ENCODE results near the gene IFNA14.

IFNA14 gene

DNA sequence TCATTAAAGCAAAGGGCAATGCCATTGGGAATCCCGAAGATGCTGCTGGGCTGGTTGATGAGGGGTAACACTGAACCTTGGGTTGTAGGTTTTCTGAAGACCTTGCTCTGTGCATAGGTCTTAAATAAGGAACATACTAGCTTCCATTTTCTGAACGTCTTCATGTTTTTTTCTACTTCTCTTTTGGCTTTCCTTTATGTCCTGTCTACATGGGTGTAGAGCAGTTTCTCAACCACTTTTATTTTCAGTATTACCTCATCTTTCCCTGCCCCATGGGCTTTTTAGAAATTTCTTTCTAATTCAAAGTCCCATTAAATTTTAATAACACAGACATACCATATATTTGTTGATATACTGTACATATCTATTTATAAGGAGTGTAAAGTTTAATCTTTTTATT is at the start of gene IFNA14:
IFNA14 (minus strand) TSS at position 95 of the 400 bp plus-strand sequence; CDS start at position 25, 70 bp downstream.
- Histone ChIP-seq H3K4me3 (ENCODE audit: low read length in 2 of 2) (no peak within 1 kb of the TSS), H3K36me3 (ENCODE audit: control insufficient read depth in 2 of 2, insufficient read depth in 2 of 2, low read length in 2 of 2) (no peaks in the 10 kb centered on the region), H3K9me3 (ENCODE audit: control insufficient read depth in 2 of 2, low read length in 2 of 2) (no peaks in the 10 kb centered on the region), H3K27ac (ENCODE audit: low read length) (no peak within 1 kb of the TSS), H3K9ac (ENCODE audit: low read length in 2 of 2) (no peak within 1 kb of the TSS), H3K4me1 (ENCODE audit: control insufficient read depth, insufficient read depth, low read length) (no peaks in the 10 kb centered on the region), H3K27me3 (ENCODE audit: control insufficient read depth in 1 of 2, insufficient read depth in 2 of 2, low read length in 2 of 2) (no peaks in the 10 kb centered on the region)

DNA sequence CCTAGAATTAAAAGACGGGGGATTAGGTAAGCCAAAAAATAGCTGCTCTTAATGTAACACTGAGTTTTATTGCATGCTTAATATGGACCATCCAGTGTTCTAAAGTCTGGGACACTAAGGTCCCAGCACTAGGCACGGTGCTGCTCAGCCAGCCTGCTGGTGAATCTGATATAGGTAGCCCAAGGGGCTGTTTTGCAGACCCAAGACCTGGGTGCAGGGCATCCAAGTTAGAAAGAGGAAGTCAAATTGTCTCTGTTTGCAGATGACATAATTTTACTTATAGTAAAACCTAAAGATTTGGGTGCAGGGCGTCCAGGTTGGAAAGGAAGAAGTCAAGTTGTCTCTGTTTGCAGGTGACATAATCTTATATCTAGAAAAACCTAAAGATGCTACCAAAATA is 47.5 kb upstream of the IFNA14 start:
- Histone ChIP-seq H3K27me3 (ENCODE audit: control insufficient read depth in 1 of 2, insufficient read depth in 2 of 2, low read length in 2 of 2) (no peaks in the 10 kb centered on the region), H3K9me3 (ENCODE audit: control insufficient read depth in 2 of 2, low read length in 2 of 2) (no peaks in the 10 kb centered on the region), H3K4me3 (ENCODE audit: low read length in 2 of 2) (no peak overlapping the region), H3K27ac (ENCODE audit: low read length) (no peak overlapping the region), H3K36me3 (ENCODE audit: control insufficient read depth in 2 of 2, insufficient read depth in 2 of 2, low read length in 2 of 2) (no peaks in the 10 kb centered on the region), H3K9ac (ENCODE audit: low read length in 2 of 2) (no peak overlapping the region), H3K4me1 (ENCODE audit: control insufficient read depth, insufficient read depth, low read length) (no peaks in the 10 kb centered on the region)

DNA sequence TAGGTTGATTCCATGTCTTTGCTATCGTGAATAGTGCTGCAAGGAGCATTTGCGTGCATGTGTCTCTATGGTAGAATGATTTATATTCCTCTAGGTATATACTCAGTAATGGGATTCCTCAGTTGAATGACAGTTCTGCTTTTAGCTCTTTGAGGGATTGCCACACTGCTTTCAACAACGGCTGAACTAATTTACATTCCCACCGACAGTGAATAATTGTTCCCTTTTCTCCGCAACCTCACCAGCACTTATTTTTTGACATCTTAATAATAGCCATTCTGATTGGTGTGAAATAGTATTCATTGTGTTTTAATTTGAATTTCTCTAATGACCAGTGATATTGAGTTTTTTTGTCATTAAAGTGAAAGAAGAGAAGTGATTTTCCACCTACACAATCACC is 46.9 kb upstream of the IFNA14 start:
- Histone ChIP-seq H3K27ac (ENCODE audit: low read length) (no peak overlapping the region), H3K36me3 (ENCODE audit: control insufficient read depth in 2 of 2, insufficient read depth in 2 of 2, low read length in 2 of 2) (no peaks in the 10 kb centered on the region), H3K27me3 (ENCODE audit: control insufficient read depth in 1 of 2, insufficient read depth in 2 of 2, low read length in 2 of 2) (no peaks in the 10 kb centered on the region), H3K9ac (ENCODE audit: low read length in 2 of 2) (no peak overlapping the region), H3K4me1 (ENCODE audit: control insufficient read depth, insufficient read depth, low read length) (no peaks in the 10 kb centered on the region), H3K9me3 (ENCODE audit: control insufficient read depth in 2 of 2, low read length in 2 of 2) (no peaks in the 10 kb centered on the region), H3K4me3 (ENCODE audit: low read length in 2 of 2) (no peak overlapping the region)

DNA sequence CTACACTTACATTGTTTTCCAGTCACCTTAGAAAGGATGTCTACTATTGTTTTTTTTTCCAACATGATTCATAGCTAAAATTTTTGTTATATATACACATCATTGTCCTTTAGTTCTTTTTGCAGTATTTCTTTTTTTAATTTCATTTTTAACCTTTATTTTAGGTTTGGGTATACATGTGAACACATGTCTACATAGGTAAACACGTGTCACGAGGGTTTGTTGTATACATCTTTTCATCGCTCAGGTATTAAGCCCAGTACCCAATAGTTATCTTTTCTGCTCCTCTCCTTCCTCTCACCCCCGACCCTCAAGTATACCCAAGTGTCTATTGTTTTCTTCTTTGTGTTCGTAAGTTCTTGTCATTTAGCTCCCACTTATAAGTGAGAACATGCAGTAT is 46.3 kb upstream of the IFNA14 start:
- H3K4me3 ChIP-seq (ENCODE audit: low read length in 2 of 2) = no peak overlapping the region

DNA sequence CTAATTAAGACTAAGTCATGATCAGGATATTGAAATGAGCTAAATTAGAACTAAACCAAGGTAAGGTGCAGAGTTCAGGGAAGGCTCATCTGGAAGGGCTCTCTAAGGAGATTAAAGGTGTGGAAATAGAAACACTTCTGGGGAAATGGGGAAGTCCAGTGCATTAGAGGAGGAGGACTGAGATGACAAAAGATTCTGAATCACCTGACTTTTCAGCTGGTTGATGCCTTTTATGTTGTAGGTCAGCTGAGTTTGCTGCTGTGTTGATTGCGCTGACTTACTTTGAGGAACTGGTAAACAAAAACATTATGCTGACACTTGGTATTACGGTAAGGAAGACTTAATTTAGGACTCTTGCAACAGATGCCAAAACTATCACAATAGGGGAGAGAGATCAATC is 41.5 kb upstream of the IFNA14 start:
- no peaks in the 10 kb centered on the region for H3K4me1 ChIP-seq (ENCODE audit: control insufficient read depth, insufficient read depth, low read length)
- H3K9ac ChIP-seq (ENCODE audit: low read length in 2 of 2) = no peak overlapping the region
- no peaks in the 10 kb centered on the region for H3K36me3 ChIP-seq (ENCODE audit: control insufficient read depth in 2 of 2, insufficient read depth in 2 of 2, low read length in 2 of 2)
- H3K27me3 ChIP-seq (ENCODE audit: control insufficient read depth in 1 of 2, insufficient read depth in 2 of 2, low read length in 2 of 2) = no peaks in the 10 kb centered on the region
- no peak overlapping the region for H3K4me3 ChIP-seq (ENCODE audit: low read length in 2 of 2)
- H3K9me3 ChIP-seq (ENCODE audit: control insufficient read depth in 2 of 2, low read length in 2 of 2) = peaks cover 0 to 3% of the 10 kb centered on the region in 2 donors
- no peak overlapping the region for H3K27ac ChIP-seq (ENCODE audit: low read length)

More for the DNA sequence above, 46.3 kb upstream of the IFNA14 start:
- no peaks in the 10 kb centered on the region for H3K4me1 ChIP-seq (ENCODE audit: control insufficient read depth, insufficient read depth, low read length)
- no peak overlapping the region for H3K9ac ChIP-seq (ENCODE audit: low read length in 2 of 2)
- no peak overlapping the region for H3K27ac ChIP-seq (ENCODE audit: low read length)
- H3K36me3 ChIP-seq (ENCODE audit: control insufficient read depth in 2 of 2, insufficient read depth in 2 of 2, low read length in 2 of 2) = no peaks in the 10 kb centered on the region
- H3K27me3 ChIP-seq (ENCODE audit: control insufficient read depth in 1 of 2, insufficient read depth in 2 of 2, low read length in 2 of 2) = no peaks in the 10 kb centered on the region
- no peaks in the 10 kb centered on the region for H3K9me3 ChIP-seq (ENCODE audit: control insufficient read depth in 2 of 2, low read length in 2 of 2)

DNA sequence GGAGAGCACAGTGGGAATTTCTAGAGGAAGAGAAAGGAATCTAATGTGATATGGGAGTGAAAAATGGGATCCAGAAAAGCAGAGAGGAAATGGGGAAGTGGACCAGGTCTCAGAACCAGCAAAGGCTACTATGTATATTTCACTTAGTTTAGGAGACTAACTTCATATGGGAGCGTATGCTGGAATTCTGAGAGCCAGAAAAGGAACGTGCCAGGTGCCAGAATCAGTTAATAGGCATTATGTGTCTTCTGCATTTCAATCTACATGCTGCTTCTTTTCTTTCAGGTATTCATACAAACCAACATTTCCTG is 28.5 kb upstream of the IFNA14 start:
- no peaks in the 10 kb centered on the region for H3K27me3 ChIP-seq (ENCODE audit: control insufficient read depth in 1 of 2, insufficient read depth in 2 of 2, low read length in 2 of 2)
- no peak overlapping the region for H3K27ac ChIP-seq (ENCODE audit: low read length)
- H3K9me3 ChIP-seq (ENCODE audit: control insufficient read depth in 2 of 2, low read length in 2 of 2) = no peaks in the 10 kb centered on the region
- no peak overlapping the region for H3K4me3 ChIP-seq (ENCODE audit: low read length in 2 of 2)
- H3K4me1 ChIP-seq (ENCODE audit: control insufficient read depth, insufficient read depth, low read length) = no peaks in the 10 kb centered on the region
- H3K9ac ChIP-seq (ENCODE audit: low read length in 2 of 2) = no peak overlapping the region
- no peaks in the 10 kb centered on the region for H3K36me3 ChIP-seq (ENCODE audit: control insufficient read depth in 2 of 2, insufficient read depth in 2 of 2, low read length in 2 of 2)

DNA sequence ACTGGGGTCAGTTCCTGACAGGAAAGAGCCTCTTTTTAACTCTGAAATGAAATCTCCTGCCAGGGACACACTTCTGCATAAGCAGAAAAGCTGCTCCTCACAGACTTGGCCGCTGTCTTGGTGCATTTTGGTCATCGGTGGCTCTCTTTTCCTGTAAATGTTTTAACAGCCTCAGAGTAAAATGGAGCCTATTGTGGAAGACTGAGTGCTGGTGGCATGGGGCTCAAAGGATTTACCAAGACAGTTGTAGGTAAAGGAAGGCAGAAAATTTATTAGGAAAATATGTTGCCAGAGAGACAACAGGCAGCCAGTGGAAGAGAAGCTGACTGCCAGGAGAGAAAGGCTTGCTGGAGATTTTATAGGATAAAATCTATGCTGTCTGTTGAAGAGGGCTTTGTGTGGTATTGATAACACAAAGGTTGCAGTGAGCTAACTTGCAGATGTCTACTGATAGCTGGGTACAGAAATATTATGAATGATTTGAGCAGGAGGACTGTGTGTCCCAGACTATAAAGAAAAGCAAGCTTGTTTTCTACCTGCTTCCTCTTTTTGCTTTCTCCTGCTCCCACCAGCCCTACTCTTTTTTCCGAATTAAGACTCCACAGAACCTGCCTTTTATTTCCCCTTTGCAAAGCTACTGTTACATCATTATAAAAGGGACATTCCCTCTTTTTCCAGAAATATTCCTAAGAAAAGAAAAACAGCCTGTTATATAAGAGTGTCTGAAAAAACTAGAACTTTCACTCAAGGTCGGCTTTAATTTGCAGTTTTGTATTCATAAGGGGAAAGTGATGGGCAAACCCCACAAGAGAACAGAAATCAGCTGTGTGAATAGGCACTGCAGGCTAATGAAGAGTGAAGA is 27.9 kb upstream of the IFNA14 start:
- no peak overlapping the region for H3K4me3 ChIP-seq (ENCODE audit: low read length in 2 of 2)
- no peak overlapping the region for H3K9ac ChIP-seq (ENCODE audit: low read length in 2 of 2)
- no peak overlapping the region for H3K27ac ChIP-seq (ENCODE audit: low read length)
- H3K9me3 ChIP-seq (ENCODE audit: control insufficient read depth in 2 of 2, low read length in 2 of 2) = no peaks in the 10 kb centered on the region
- H3K36me3 ChIP-seq (ENCODE audit: control insufficient read depth in 2 of 2, insufficient read depth in 2 of 2, low read length in 2 of 2) = no peaks in the 10 kb centered on the region
- no peaks in the 10 kb centered on the region for H3K4me1 ChIP-seq (ENCODE audit: control insufficient read depth, insufficient read depth, low read length)
- H3K27me3 ChIP-seq (ENCODE audit: control insufficient read depth in 1 of 2, insufficient read depth in 2 of 2, low read length in 2 of 2) = no peaks in the 10 kb centered on the region

DNA sequence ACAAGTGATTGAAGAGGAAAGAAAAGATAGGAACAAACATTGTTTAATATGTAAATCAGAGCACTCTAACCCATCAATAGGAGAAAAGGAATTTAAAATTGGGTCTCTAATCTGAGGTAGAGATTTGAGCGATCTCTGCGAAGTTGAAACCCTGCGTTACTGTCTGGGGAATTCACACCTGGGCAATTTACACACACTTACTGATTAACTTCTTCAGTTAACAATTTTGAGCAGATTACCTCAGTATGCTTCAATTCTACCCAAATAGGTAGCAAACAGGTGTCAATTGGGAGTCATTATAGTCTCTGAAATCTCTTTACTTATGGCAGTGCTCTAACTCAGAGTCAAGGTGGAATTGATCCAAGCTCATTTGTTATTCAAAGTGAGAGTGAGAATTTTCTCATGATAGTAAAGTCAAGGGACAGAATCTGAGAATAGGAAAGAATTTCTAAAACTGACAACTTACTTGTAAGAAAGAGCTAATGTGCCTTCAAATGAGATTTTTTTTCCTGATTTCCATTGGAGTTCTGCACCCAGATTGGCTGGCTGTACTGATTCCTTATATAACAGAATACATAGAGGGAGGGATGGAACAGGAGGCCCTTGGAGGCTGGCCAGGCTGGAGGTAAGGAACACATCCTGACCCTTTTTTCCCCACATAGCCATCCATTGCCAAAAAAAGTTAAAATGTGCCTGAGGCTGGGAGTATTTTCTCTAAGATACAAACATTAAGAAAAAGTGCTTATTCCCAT is 27.1 kb upstream of the IFNA14 start:
- Histone ChIP-seq H3K27ac (ENCODE audit: low read length) (no peak overlapping the region), H3K9me3 (ENCODE audit: control insufficient read depth in 2 of 2, low read length in 2 of 2) (no peaks in the 10 kb centered on the region), H3K27me3 (ENCODE audit: control insufficient read depth in 1 of 2, insufficient read depth in 2 of 2, low read length in 2 of 2) (no peaks in the 10 kb centered on the region), H3K4me1 (ENCODE audit: control insufficient read depth, insufficient read depth, low read length) (no peaks in the 10 kb centered on the region), H3K4me3 (ENCODE audit: low read length in 2 of 2) (no peak overlapping the region), H3K9ac (ENCODE audit: low read length in 2 of 2) (no peak overlapping the region), H3K36me3 (ENCODE audit: control insufficient read depth in 2 of 2, insufficient read depth in 2 of 2, low read length in 2 of 2) (no peaks in the 10 kb centered on the region)

DNA sequence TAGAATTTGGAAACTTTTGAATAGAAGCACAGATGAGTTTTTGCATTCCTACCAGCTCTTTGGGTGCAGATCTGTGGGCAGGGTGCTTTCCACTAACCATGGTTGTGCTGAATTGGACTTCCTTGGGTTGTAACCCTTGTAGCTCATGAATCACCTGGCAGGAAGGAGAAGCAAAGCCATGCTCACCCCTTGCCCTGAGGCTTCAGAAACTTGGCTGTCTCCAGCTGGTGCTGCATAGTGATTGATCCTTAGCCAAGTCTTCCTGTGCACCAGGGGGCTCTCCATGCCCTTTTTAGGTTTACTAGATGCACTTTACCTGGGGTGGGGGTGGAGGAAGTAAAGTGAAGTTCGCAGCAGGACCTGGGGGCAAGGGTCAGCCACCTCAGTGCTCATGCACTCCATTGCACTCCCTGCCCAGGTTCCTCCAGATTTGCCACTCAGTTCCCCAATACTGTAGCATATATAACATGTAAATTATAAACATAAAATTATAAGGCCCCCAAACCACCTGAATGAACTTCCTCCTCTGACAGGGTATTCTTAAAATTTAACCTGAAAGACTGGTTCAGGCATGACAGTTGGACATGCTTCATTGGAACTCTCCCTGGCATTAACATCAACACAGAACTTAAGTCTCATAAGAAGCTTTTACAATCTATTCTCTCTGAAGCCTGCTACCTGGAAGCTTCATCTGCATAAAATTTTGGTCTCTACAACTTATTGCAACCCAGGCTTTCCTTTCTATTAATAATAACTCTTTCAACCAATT is 25.8 kb upstream of the IFNA14 start:
- Histone ChIP-seq H3K27ac (ENCODE audit: low read length) (no peak overlapping the region), H3K4me1 (ENCODE audit: control insufficient read depth, insufficient read depth, low read length) (no peaks in the 10 kb centered on the region), H3K9ac (ENCODE audit: low read length in 2 of 2) (no peak overlapping the region), H3K9me3 (ENCODE audit: control insufficient read depth in 2 of 2, low read length in 2 of 2) (no peaks in the 10 kb centered on the region), H3K27me3 (ENCODE audit: control insufficient read depth in 1 of 2, insufficient read depth in 2 of 2, low read length in 2 of 2) (no peaks in the 10 kb centered on the region), H3K36me3 (ENCODE audit: control insufficient read depth in 2 of 2, insufficient read depth in 2 of 2, low read length in 2 of 2) (no peaks in the 10 kb centered on the region), H3K4me3 (ENCODE audit: low read length in 2 of 2) (no peak overlapping the region)

DNA sequence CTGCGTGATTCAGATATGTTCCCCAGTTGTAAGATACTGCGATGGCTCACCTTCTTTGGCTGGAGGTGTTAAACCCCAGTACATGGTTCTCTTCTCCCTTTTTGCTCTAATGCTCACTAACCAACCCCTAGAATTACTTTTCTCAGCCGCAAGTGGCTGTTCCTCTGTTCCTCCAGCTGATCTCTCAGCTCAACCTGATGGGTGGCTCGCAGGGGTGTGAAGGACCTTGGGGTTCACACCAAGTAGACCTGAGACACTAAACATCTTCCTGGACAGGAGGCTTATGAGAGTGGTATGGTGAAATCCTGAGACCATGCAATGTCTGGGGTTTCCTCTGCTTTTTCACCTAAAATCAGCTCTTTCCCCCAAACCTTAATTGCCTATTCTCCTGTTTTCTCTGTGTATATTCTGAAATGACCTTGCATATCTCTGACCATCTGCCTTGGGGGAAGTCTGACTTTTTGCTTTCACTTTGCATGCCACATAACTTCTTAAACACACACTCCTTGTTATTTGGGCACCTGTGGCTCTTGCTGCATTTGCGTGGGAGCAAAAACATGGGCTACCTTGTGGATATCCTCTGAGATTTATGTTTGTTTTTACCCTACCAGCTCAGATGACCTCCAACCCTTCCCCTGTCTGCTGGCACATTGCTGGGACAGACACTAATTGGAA is 15.9 kb upstream of the IFNA14 start:
- no peak overlapping the region for H3K9ac ChIP-seq (ENCODE audit: low read length in 2 of 2)
- no peak overlapping the region for H3K27ac ChIP-seq (ENCODE audit: low read length)
- H3K4me3 ChIP-seq (ENCODE audit: low read length in 2 of 2) = no peak overlapping the region
- no peaks in the 10 kb centered on the region for H3K4me1 ChIP-seq (ENCODE audit: control insufficient read depth, insufficient read depth, low read length)
- no peaks in the 10 kb centered on the region for H3K9me3 ChIP-seq (ENCODE audit: control insufficient read depth in 2 of 2, low read length in 2 of 2)
- no peaks in the 10 kb centered on the region for H3K36me3 ChIP-seq (ENCODE audit: control insufficient read depth in 2 of 2, insufficient read depth in 2 of 2, low read length in 2 of 2)
- peaks cover 0 to 2% of the 10 kb centered on the region in 2 donors for H3K27me3 ChIP-seq (ENCODE audit: control insufficient read depth in 1 of 2, insufficient read depth in 2 of 2, low read length in 2 of 2)

Data from stomach smooth muscle (tissue), 2 donors.